H1 (cell line): Measurements from ENCODE around the gene BSG. TPM values are rescaled to one million over a fixed set of nuclear protein-coding genes. Genes with fewer than 3 reads are reported as not detected.
"Not testable (repeated sequence)": the region's sequence is repeated elsewhere in the genome, so short reads cannot be mapped to it uniquely, and the experiment has no call there.

Experiments
- CTCF ChIA-PET: fragments of 300-600 bp; sonication (Branson Sonifier 250); formaldehyde crosslinking; loops from one replicate; lab custom pipeline; 2021; ENCODE audit not compliant: partially characterized antibody; lab: Charles Lee
- POLR2A ChIA-PET: fragments of 300-600 bp; sonication (Branson Sonifier 250); formaldehyde crosslinking; loops from one replicate; lab custom pipeline; 2021; ENCODE audit warnings: inconsistent platforms; ENCODE audit not compliant: partially characterized antibody; lab: Charles Lee
- DNase-seq, 2 experiments: peaks; one replicate each; pipeline versions ENCODE4 v3.0.0 to v3.0.0-alpha.2; 2010 to 2022; ENCODE audit warnings: low spot score in 2 of 2, low read depth in 1 of 2, mixed read lengths in 1 of 2
- FAIRE-seq: peaks from 2 replicates; lab custom pipeline; 2011; peaks lifted over from hg19 to GRCh38; lab: Jason Lieb, UNC
- H2AFZ ChIP-seq: 2 replicates; pipeline ENCODE4 v1.8.1; 2012; ENCODE audit warnings: low read length, inconsistent platforms
- H2AK5ac ChIP-seq: 2 replicates; pipeline ENCODE4 v1.6.1; 2013; ENCODE audit warnings: low read depth, low read length
- H2BK120ac ChIP-seq: replicated peaks from 2 replicates; pipeline ENCODE3; 2013; ENCODE audit warnings: low read depth, low read length, inconsistent platforms
- H2BK12ac ChIP-seq: 2 replicates; pipeline ENCODE4 v1.6.1; 2013; ENCODE audit warnings: low read depth, low read length
- H2BK15ac ChIP-seq: 2 replicates; pipeline ENCODE4 v1.6.1; 2013; ENCODE audit warnings: low read length
- H2BK20ac ChIP-seq: 2 replicates; pipeline ENCODE4 v1.6.1; 2013; ENCODE audit warnings: low read length
- H2BK5ac ChIP-seq: 2 replicates; pipeline ENCODE4 v1.6.1; 2013; ENCODE audit warnings: low read depth, low read length
- H3K14ac ChIP-seq: 2 replicates; pipeline ENCODE4 v1.6.1; 2013; ENCODE audit warnings: inconsistent platforms; ENCODE audit not compliant: insufficient read length
- H3K18ac ChIP-seq: 2 replicates; pipeline ENCODE4 v1.6.1; 2013; ENCODE audit warnings: low read length; ENCODE audit errors: extremely low read depth
- H3K23ac ChIP-seq: 2 replicates; pipeline ENCODE4 v1.6.1; 2013; ENCODE audit warnings: inconsistent platforms; ENCODE audit not compliant: insufficient read length
- H3K23me2 ChIP-seq: 2 replicates; pipeline ENCODE4 v1.6.1; 2013; ENCODE audit warnings: low read depth, low read length
- H3K27ac ChIP-seq: 2 replicates; pipeline ENCODE4 v1.6.1; 2011; ENCODE audit warnings: low read depth, low read length, inconsistent platforms
- H3K27me3 ChIP-seq, 4 experiments: replicated peaks in 1 of 4; 1 replicate in 1 of 4; 2 replicates in 3 of 4; pipeline versions ENCODE4 v1.6.1 to v1.8.1; 2011 to 2013; ENCODE audit warnings: low read length in 3 of 4, mild to moderate bottlenecking in 3 of 4, inconsistent platforms in 2 of 4, mixed read lengths in 2 of 4, moderate library complexity in 1 of 4; ENCODE audit not compliant: control insufficient read depth in 3 of 4, insufficient read depth in 3 of 4; ENCODE audit errors: extremely low read depth in 1 of 4
- H3K36me3 ChIP-seq, 4 experiments: 2 replicates each; pipeline versions ENCODE4 v1.6.1 to v1.8.1; 2011 to 2013; ENCODE audit warnings: mild to moderate bottlenecking in 4 of 4, low read length in 3 of 4, moderate library complexity in 2 of 4, control low read depth in 1 of 4, inconsistent platforms in 1 of 4; ENCODE audit not compliant: insufficient read depth in 4 of 4, control insufficient read depth in 2 of 4
- H3K4ac ChIP-seq: replicated peaks from 2 replicates; pipeline ENCODE3; 2013; ENCODE audit warnings: low read length, low read depth, mixed read lengths, inconsistent platforms; ENCODE audit not compliant: insufficient read length
- H3K4me1 ChIP-seq, 4 experiments: replicated peaks in 1 of 4; 1 replicate in 1 of 4; 2 replicates in 3 of 4; pipeline versions ENCODE4 v1.6.1 to v1.8.1; 2011 to 2013; ENCODE audit warnings: low read length in 3 of 4, inconsistent platforms in 2 of 4, mixed read lengths in 1 of 4; ENCODE audit not compliant: insufficient read depth in 4 of 4, control insufficient read depth in 3 of 4
- H3K4me2 ChIP-seq, 2 experiments: 2 replicates each; pipeline versions ENCODE4 v1.6.1 to v1.8.1; 2011 to 2013; ENCODE audit warnings: low read depth in 2 of 2, low read length in 2 of 2, control low read depth in 1 of 2, inconsistent platforms in 1 of 2, mild to moderate bottlenecking in 1 of 2; ENCODE audit not compliant: insufficient read depth in 1 of 2
- H3K4me3 ChIP-seq, 4 experiments: fragments of 200-600, 300-600 bp in 1 of 4; sonication (generic), shearing (Covaris generic), sonication (Bioruptor Twin) in 1 of 4; 2 replicates each; pipeline versions ENCODE4 v1.5.1 to v1.8.1; 2011 to 2016; ENCODE audit warnings: low read length in 4 of 4, low read depth in 3 of 4, control low read depth in 2 of 4, inconsistent platforms in 2 of 4, mild to moderate bottlenecking in 2 of 4, mixed read lengths in 1 of 4, moderate library complexity in 1 of 4; ENCODE audit not compliant: insufficient read depth in 2 of 4; ENCODE audit errors: extremely low read depth in 1 of 4
- H3K56ac ChIP-seq: replicated peaks from 2 replicates; pipeline ENCODE3; 2013; ENCODE audit warnings: low read depth, mild to moderate bottlenecking, mixed read lengths, low read length, inconsistent platforms; ENCODE audit not compliant: insufficient read length
- H3K79me1 ChIP-seq: 2 replicates; pipeline ENCODE4 v1.6.1; 2013; ENCODE audit warnings: low read depth, low read length, control low read depth
- H3K79me2 ChIP-seq, 2 experiments: 2 replicates each; pipeline versions ENCODE4 v1.6.1 to v1.8.1; 2012 to 2013; ENCODE audit warnings: low read length in 2 of 2, mild to moderate bottlenecking in 2 of 2, inconsistent platforms in 1 of 2; ENCODE audit not compliant: insufficient read depth in 2 of 2, control insufficient read depth in 1 of 2
- H3K9ac ChIP-seq, 4 experiments: replicated peaks in 1 of 4; 1 replicate in 1 of 4; 2 replicates in 3 of 4; pipeline versions ENCODE4 v1.6.1 to v1.8.1; 2011 to 2013; ENCODE audit warnings: low read depth in 3 of 4, low read length in 3 of 4, control low read depth in 2 of 4, mild to moderate bottlenecking in 2 of 4, moderate library complexity in 2 of 4, inconsistent platforms in 1 of 4; ENCODE audit errors: extremely low read depth in 1 of 4
- H3K9me3 ChIP-seq, 2 experiments: 2 replicates each; pipeline versions ENCODE4 v1.6.1 to v1.8.1; 2012 to 2013; ENCODE audit warnings: mild to moderate bottlenecking in 2 of 2, moderate library complexity in 2 of 2, control low read depth in 1 of 2, inconsistent platforms in 1 of 2, low read depth in 1 of 2, low read length in 1 of 2, mixed read lengths in 1 of 2; ENCODE audit not compliant: insufficient read depth in 2 of 2
- H4K20me1 ChIP-seq, 2 experiments: replicated peaks in 1 of 2; 2 replicates each; pipeline versions ENCODE3 to v1.8.1; 2011 to 2013; ENCODE audit warnings: inconsistent platforms in 2 of 2, low read length in 2 of 2, mild to moderate bottlenecking in 1 of 2; ENCODE audit not compliant: insufficient read depth in 2 of 2, control insufficient read depth in 1 of 2
- H4K5ac ChIP-seq: 2 replicates; pipeline ENCODE4 v1.6.1; 2013; ENCODE audit warnings: low read length, low read depth, mixed read lengths, inconsistent platforms; ENCODE audit not compliant: insufficient read length
- H4K8ac ChIP-seq: 2 replicates; pipeline ENCODE4 v1.8.0; 2013; ENCODE audit warnings: mild to moderate bottlenecking, moderate library complexity, low read length, inconsistent platforms; ENCODE audit not compliant: insufficient read depth; ENCODE audit errors: extremely low read depth
- H4K91ac ChIP-seq: replicated peaks from 2 replicates; pipeline ENCODE3; 2013; ENCODE audit warnings: low read length, mixed read lengths, inconsistent platforms; ENCODE audit not compliant: insufficient read length
- WGBS, 2 experiments: shearing (Covaris generic) in 1 of 2; methylation state at CpG; one replicate each; pipeline versions ENCODE4 v1.1.6 to v1.1.7; 2013 to 2015; ENCODE audit warnings: low lambda C conversion rate in 2 of 2, mixed read lengths in 2 of 2, inconsistent platforms in 1 of 2, low coverage in 1 of 2, missing lambda C conversion rate in 1 of 2; ENCODE audit not compliant: insufficient replicate concordance in 2 of 2, insufficient coverage in 1 of 2, insufficient read length in 1 of 2; ENCODE audit errors: extremely low coverage in 1 of 2, missing lambda C conversion rate in 1 of 2; 5-methylcytosine and 5-hydroxymethylcytosine counted together
- polyA plus RNA-seq, 7 experiments: library from polyadenylated mRNA; depleted of rRNA in 3 of 7; stranded (reverse) in 5 of 7; unstranded in 2 of 7; fragments of >200 nt in 5 of 7; fragments of 200-250 nt in 2 of 7; gene quantifications; 1 replicate in 5 of 7; 2 replicates in 1 of 7; 4 replicates in 1 of 7; pipeline versions ENCODE4 v1.2.1 to v1.2.3, GENCODE V29; 2011 to 2013; ENCODE audit warnings: missing spikeins in 2 of 7, mixed read lengths in 2 of 7
- total RNA-seq: library from RNA; stranded (reverse); fragmentation: NEBNext Ultra II Directional; extraction: Animal tissue kit (Norgen Biotek cat#: 25700); gene quantifications from 2 replicates; pipeline ENCODE4 v1.2.1, GENCODE V29; 2021

BSG gene
- total and polyA plus RNA-seq, 2 of the 8 experiments (the other 6 are each of a cell fraction or from before 2014, with no cell fraction given): 726 to 1,055 TPM

DNA sequence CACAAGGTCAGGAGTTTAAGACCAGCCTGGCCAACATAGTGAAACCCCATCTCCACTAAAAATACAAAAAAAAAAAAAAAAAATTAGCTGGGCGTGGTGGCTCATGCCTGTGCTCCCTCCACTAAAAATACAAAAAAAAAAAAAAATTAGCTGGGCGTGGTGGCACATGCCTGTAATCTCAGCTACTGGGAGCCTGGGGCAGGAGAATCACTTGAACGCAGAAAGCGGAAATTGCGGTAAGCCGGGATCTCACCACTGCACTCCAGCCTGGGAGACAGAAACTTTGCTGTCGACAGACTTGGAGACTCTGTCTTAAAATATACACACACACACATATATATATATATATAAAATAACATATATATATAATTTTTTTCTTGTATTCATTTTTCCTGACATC is 54.2 kb downstream of the BSG start:
- not testable (repeated sequence) for H2BK120ac ChIP-seq, H3K4ac ChIP-seq, H2BK5ac ChIP-seq, H3K56ac ChIP-seq, H3K4me1 ChIP-seq, H4K91ac ChIP-seq, H2BK12ac ChIP-seq, H2BK20ac ChIP-seq, H3K4me3 ChIP-seq, H3K79me1 ChIP-seq, H4K5ac ChIP-seq, H3K4me2 ChIP-seq, H3K79me2 ChIP-seq, H3K18ac ChIP-seq, H3K23me2 ChIP-seq, H3K23ac ChIP-seq, H3K27me3 ChIP-seq, H2AK5ac ChIP-seq, H3K9ac ChIP-seq, DNase-seq, H3K27ac ChIP-seq, H2AFZ ChIP-seq, H3K9me3 ChIP-seq, H3K14ac ChIP-seq, H4K8ac ChIP-seq, FAIRE-seq, H2BK15ac ChIP-seq
- WGBS, 2 experiments: 95% methylated on average over 5 of the region's 7 CpGs; no CpG with 5 or more reads in 1 of the 2 experiments
- H3K36me3 ChIP-seq: peaks cover 2 to 34% (median 21%) of the 10 kb centered on the region in 4 experiments
- POLR2A ChIA-PET: interaction anchor here (0.6 to 2.2 kb wide), 4 partner anchors 8 to 45 kb away, joined by 3 to 5 read pairs (median 3); no protein-coding TSS in a partner anchor
- H4K20me1 ChIP-seq: peaks cover 7 to 12% of the 10 kb centered on the region in 2 experiments
- CTCF ChIA-PET: interaction anchor here (0.6 to 4.4 kb wide), 10 partner anchors 17 to 1085 kb away, joined by 3 to 26 read pairs (median 3); no protein-coding TSS in a partner anchor
